COLO668 (cell line): ENCODE measurements around the gene LIN37.

Experiments used
- DNase-seq: peaks from one replicate; lab custom pipeline; 2025; ENCODE audit not compliant: unreplicated experiment; lab: John Stamatoyannopoulos, UW

Gene LIN37

DNA sequence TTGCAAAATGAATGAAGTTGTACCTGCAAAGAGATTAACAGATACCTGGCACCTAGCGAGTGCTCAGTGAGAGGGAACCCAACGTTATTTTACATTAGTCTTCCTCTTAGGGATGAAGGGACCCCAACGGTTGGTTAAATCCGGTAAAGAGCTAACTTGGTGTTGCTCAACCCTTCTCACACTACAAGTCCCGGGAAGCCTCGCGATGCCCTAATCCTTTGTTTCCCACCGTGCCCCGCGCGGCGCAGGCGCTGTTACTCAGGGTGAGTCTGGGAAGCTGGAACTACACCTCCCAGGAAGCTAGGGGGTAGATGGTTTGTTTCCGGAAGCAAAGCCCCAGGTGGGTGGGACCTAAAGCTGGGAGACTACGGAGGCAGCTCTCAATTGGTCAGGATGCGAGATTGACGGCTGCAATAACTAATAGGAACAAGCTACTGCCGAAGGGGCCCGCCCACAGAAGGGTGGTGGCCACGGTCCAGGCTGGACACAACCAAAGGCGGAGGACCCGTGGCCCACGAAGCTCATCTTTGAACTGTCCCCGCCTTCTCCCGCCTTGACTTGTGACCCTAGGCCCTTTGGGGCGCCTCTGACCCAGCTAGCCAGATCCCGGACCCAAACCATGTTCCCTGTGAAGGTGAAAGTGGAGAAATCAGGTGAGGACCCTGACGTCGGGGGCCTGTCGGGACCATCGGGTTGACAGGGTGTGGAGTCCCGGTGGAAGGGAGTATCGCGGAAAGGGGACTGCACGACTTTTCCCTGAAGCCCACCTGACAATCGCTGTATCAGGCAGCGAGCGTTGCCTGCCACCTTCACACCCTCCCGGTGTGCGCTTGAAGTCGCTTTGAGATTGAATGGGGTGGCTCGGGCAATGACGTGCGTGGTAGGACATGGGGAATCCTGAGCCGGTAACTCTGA lies at the start of gene LIN37:
LIN37 (plus strand) TSS at position 471 of the 915 bp plus-strand sequence; CDS start at position 620, 149 bp downstream.
- peak; percentile 98 for DNase-seq

- peak; percentile 94 for DNase-seq
These were observed 46.0 kb upstream of the LIN37 start for GRCh38 chr19:35702223-35703012.

- no peak for DNase-seq
These were observed 45.0 kb upstream of the LIN37 start for GRCh38 chr19:35703343-35703742.

DNA sequence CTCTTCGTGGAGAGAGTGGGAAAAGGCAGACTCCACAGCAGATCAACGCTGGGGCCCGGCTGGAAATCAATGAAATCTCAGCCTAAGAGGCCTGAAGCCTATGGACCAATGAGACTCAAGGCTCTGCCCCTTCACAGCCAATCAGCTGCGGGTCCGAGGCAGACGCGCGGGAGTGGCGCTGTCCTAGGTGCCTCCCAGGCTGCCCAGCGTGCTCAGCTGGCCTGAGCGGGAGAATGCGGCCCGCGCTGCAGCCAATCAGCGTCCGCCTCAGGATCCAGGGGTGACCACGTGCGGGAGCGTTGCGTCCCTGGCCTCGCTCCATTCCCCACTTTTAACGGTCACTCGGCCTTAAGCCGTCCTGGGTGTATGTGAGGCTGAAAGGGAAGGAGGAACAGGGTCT lies 44.2 kb upstream of the LIN37 start, which contains the start of gene ZBTB32:
ZBTB32 (plus strand) TSS at position 341 of the 400 bp plus-strand sequence. CDS start 10,069 bp downstream, outside the sequence.
- DNase-seq, result peak; percentile 29

- no peak for DNase-seq
These were observed 40.0 kb upstream of the LIN37 start for GRCh38 chr19:35708391-35708790.

GRCh38 chr19:35710784-35711723 lies 37.3 kb upstream of the LIN37 start:
- DNase-seq, result no peak

DNA sequence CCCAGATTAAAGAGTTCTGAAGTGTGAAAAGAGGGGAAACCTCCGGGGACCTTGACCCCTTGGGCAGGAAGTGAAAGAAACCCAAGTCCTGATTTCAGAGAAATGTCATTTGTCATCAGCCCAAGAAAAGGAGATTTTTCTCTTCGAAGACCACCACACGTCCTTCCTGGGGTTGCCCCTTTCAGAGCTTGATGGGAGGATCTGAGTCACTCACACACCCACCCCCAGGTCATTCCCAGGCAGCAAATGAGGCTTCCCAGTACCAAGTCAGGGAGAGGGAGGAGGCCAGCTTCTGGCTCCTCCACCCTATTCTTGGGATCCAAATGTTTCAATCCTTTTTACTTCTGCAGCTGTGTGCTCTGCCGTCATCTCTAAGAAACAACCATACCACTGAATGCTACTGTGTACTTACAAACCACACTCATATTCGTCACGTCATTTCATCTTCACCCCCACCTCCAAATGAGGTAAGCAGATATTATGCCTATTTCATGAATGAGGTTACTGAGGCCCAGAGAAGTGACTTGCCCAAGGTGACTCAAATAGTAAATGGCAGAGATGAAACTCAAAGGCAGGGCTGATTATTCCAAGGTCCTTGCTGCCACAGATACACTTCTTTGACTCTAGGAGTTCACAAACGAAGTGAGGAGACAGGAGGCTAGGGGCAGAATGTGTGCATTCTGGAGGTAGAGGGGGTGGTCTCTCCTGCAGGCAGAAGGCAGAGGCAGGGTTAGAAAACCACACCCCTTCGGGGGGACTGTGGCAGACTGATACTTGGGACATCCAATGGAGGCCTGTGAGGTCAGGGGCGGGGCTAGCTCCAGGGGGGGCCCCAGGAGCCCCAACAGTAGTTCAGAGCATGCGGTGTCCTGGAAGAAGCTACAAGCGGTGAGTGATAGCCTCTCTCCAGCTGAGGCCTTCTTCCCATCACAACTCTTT lies 35.5 kb upstream of the LIN37 start:
- DNase-seq, result no peak

GRCh38 chr19:35713506-35713850 lies 34.9 kb upstream of the LIN37 start:
- no peak for DNase-seq

DNA sequence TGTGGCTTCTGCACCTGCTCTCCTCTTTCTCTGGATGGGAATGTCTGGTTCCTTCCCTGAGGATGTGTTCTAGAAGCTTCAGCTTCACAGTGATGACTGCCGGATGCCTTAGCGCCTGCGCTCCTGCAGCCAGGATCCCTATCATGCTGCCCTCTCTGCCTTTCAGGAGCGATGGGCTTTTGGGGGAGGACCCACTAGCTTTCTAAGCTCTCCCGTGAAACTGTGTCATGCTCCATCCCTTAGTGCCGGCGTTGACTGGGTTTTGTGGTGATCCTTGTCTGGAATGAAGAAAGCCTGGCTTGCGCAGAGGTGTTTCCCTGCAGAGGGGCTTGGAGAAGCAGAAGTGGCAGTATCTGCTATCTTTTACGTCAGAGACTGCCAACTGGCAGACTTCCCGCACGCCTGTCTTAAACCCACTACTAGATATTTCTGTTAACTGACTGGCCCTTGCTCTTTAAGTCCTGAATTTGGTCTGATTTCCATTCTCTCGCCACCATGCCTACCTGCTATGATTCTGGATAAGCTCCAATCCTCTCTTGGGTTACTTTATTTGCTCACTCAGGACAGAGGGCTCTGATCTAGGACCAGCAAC lies 34.4 kb upstream of the LIN37 start:
- DNase-seq, result no peak

DNA sequence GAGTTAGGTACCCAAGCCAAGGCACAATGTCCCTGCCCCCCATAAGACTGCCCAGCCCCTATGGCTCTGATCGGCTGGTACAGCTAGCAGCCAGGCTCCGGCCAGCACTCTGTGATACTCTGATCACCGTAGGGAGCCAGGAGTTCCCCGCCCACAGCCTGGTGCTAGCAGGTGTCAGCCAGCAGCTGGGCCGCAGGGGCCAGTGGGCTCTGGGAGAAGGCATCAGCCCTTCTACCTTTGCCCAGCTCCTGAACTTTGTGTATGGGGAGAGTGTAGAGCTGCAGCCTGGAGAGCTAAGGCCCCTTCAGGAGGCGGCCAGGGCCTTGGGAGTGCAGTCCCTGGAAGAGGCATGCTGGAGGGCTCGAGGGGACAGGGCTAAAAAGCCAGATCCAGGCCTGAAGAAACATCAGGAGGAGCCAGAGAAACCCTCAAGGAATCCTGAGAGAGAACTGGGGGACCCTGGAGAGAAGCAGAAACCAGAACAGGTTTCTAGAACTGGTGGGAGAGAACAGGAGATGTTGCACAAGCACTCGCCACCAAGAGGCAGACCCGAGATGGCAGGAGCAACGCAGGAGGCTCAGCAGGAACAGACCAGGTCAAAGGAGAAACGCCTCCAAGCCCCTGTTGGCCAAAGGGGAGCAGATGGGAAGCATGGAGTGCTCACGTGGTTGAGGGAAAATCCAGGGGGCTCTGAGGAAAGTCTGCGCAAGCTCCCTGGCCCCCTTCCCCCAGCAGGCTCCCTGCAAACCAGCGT lies 33.6 kb upstream of the LIN37 start:
- DNase-seq, result no peak

GRCh38 chr19:35715355-35715809 lies 33.0 kb upstream of the LIN37 start:
- DNase-seq, result no peak

DNA sequence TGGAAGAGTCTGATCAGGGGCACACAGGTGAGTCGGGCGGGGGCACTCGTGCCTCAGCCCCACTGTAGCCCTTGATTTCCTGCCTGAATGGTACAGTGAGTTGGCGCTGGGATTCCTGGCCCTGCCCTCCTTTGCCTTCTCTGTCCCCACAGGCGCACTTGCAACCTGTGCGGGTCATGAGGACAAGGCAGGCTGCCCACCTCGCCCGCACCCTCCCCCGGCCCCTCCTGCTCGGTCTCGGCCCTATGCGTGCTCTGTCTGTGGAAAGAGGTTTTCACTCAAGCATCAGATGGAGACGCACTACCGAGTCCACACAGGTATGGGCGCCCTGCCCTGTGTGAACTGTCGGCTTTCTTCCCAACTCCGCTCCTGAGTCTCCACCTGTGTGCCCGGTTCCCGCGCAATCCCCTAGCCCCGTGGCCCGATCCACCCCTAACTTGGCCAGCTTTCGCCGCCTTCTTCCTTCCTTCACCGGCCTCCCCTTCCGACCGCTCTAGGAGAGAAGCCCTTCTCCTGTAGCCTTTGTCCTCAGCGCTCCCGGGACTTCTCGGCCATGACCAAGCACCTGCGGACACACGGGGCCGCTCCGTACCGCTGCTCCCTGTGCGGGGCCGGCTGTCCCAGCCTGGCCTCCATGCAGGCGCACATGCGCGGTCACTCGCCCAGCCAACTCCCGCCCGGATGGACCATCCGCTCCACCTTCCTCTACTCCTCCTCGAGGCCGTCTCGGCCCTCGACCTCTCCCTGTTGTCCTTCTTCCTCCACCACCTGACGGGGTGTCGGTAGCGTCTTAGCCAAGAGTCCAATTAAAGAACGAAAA lies 32.2 kb upstream of the LIN37 start:
- peak; percentile 68 for DNase-seq

- peak; percentile 87 for DNase-seq
These were observed 31.3 kb upstream of the LIN37 start for GRCh38 chr19:35716801-35717664.

DNA sequence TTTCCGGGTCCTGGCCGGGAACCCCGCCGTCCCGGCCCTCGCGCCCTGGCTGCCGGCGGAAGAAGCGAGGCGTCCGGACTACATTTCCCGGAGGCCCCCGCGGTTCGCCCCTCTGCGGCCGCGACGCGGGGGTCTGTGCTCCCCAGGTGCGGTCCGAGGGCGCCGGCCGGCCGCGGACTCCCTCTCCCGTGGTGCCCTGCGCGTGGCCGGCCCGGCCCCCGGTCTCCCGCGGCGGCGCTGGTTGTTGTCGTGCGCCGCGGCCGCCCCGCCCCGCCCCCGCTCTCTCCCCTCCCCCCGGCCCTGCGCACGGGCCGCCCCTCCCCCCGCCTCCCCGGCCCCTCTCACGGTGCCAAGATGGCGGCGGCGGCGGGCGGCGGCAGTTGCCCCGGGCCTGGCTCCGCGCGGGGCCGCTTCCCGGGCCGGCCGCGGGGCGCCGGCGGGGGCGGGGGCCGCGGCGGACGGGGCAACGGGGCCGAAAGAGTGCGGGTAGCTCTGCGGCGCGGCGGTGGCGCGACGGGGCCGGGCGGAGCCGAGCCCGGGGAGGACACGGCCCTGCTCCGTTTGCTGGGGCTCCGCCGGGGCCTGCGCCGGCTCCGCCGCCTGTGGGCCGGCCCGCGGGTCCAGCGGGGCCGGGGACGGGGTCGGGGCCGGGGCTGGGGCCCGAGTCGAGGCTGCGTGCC lies 30.6 kb upstream of the LIN37 start, which contains the start of gene KMT2B:
KMT2B (plus strand) TSS at position 339 of the 680 bp plus-strand sequence; CDS start at position 355, 16 bp downstream.
- DNase-seq, result peak; percentile 97

DNA sequence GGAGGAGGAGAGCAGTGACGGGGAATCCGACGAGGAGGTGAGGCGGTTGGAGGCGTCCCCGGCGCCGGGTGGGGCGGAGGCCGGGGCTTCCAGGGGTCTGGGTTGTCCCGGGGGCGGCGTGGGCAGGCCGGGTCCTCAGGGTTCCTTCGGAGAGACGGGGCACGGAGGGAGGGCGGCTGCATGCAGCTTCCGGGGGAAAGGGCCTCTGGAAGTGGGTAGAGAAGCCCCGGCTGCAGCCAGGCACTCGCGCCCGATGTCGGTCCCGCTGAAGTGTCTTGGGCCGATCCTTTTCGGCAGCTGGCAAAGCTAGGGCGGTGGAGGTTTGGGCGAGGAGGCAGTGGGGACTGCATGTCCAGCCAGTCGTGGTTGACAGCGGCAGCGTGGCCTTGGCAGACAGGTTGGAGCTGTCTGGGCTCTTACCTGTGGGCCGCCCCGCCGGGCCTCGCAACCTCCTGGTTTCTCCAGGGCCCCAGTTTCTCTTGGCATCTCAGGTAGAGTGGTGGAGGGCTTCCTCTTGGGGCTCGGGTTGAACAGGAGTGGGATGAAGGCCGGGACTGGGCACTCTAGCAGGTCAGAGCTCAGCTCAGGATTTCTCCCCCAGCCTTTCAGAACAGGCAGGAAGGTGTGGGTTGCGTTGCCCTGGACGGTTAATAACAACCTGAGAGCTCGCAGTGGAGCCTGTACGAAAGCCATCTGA lies 29.9 kb upstream of the LIN37 start:
- DNase-seq, result peak; percentile 33
